ENCODE measurements around the gene SLC9A9.

The SLC9A9 gene

GRCh38 chr3:143503325-143503885 lies 344.9 kb downstream of the SLC9A9 start:
- Histone ChIP-seq H3K4me2 (ENCODE audit: low read length) (no peak overlapping the region), H3K79me2 (ENCODE audit: low read length) (no peaks in the 10 kb centered on the region), H4K20me1 (ENCODE audit: insufficient read depth, low read length) (no peaks in the 10 kb centered on the region), H3K4me3 (ENCODE audit: low read length) (no peak overlapping the region), H3K4me1 (ENCODE audit: low read length) (no peaks in the 10 kb centered on the region), H3K27ac (ENCODE audit: low read length) (no peak overlapping the region), H3K9ac (ENCODE audit: low read length) (no peak overlapping the region), H3K27me3 (ENCODE audit: low read depth, low read length) (no peaks in the 10 kb centered on the region), H2AFZ (ENCODE audit: low read depth, low read length) (no peak overlapping the region), H3K36me3 (replicated peaks; ENCODE audit: low read depth, low read length) (no peaks in the 10 kb centered on the region), H3K9me3 (ENCODE audit: insufficient read depth, low read length) (no peaks in the 10 kb centered on the region)
- no peak for TF ChIP-seq EZH2phosphoT487 (IDR thresholded peaks at IDR 0.05; ENCODE audit: low read depth)
- TF ChIP-seq, protein P1, sequence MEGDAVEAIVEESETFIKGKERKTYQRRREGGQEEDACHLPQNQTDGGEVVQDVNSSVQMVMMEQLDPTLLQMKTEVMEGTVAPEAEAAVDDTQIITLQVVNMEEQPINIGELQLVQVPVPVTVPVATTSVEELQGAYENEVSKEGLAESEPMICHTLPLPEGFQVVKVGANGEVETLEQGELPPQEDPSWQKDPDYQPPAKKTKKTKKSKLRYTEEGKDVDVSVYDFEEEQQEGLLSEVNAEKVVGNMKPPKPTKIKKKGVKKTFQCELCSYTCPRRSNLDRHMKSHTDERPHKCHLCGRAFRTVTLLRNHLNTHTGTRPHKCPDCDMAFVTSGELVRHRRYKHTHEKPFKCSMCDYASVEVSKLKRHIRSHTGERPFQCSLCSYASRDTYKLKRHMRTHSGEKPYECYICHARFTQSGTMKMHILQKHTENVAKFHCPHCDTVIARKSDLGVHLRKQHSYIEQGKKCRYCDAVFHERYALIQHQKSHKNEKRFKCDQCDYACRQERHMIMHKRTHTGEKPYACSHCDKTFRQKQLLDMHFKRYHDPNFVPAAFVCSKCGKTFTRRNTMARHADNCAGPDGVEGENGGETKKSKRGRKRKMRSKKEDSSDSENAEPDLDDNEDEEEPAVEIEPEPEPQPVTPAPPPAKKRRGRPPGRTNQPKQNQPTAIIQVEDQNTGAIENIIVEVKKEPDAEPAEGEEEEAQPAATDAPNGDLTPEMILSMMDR (IDR thresholded peaks at IDR 0.05; ENCODE audit: low read depth, low read length), result no peak

DNA sequence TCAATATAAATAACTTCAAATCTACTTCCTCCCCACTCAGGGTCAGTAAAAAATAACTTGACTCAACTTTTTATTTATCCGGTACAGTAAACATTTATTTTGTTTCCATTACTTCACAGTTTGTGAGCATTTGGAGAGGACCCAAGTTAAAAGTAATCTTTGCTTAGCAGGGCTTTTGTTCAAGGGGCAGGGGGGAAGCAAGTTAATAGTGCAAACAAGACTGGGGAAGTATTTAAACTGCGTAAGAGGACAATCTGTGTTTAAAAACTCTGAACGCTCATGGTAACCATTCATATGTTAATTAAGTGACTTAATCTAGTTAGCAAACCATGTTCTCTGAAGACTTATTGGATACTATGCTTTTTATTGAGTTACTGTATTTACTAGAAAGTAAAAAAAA lies 346.2 kb downstream of the SLC9A9 start:
- Histone ChIP-seq H3K79me2 (ENCODE audit: low read length) (no peaks in the 10 kb centered on the region), H3K9me3 (ENCODE audit: insufficient read depth, low read length) (no peaks in the 10 kb centered on the region), H3K4me1 (ENCODE audit: low read length) (no peaks in the 10 kb centered on the region), H3K9ac (ENCODE audit: low read length) (no peak overlapping the region), H3K27ac (ENCODE audit: low read length) (no peak overlapping the region), H3K4me3 (ENCODE audit: low read length) (no peak overlapping the region), H3K36me3 (replicated peaks; ENCODE audit: low read depth, low read length) (no peaks in the 10 kb centered on the region), H2AFZ (ENCODE audit: low read depth, low read length) (no peak overlapping the region), H4K20me1 (ENCODE audit: insufficient read depth, low read length) (no peaks in the 10 kb centered on the region), H3K27me3 (ENCODE audit: low read depth, low read length) (no peaks in the 10 kb centered on the region), H3K4me2 (ENCODE audit: low read length) (no peak overlapping the region)
- TF ChIP-seq, protein P1 (IDR thresholded peaks at IDR 0.05; ENCODE audit: low read depth, low read length), result no peak
- TF ChIP-seq EZH2phosphoT487 (IDR thresholded peaks at IDR 0.05; ENCODE audit: low read depth), result no peak

GRCh38 chr3:143497382-143497781 lies 350.9 kb downstream of the SLC9A9 start:
- Histone ChIP-seq H2AFZ (ENCODE audit: low read depth, low read length) (no peak overlapping the region), H3K9ac (ENCODE audit: low read length) (no peak overlapping the region), H3K4me2 (ENCODE audit: low read length) (no peak overlapping the region), H3K36me3 (replicated peaks; ENCODE audit: low read depth, low read length) (no peaks in the 10 kb centered on the region), H3K4me1 (ENCODE audit: low read length) (no peaks in the 10 kb centered on the region), H3K4me3 (ENCODE audit: low read length) (no peak overlapping the region), H4K20me1 (ENCODE audit: insufficient read depth, low read length) (no peaks in the 10 kb centered on the region), H3K9me3 (ENCODE audit: insufficient read depth, low read length) (no peaks in the 10 kb centered on the region), H3K27me3 (ENCODE audit: low read depth, low read length) (no peaks in the 10 kb centered on the region), H3K27ac (ENCODE audit: low read length) (no peak overlapping the region), H3K79me2 (ENCODE audit: low read length) (no peaks in the 10 kb centered on the region)
- no peak for TF ChIP-seq EZH2phosphoT487 (IDR thresholded peaks at IDR 0.05; ENCODE audit: low read depth)
- TF ChIP-seq, protein P1 (IDR thresholded peaks at IDR 0.05; ENCODE audit: low read depth, low read length), result no peak

DNA sequence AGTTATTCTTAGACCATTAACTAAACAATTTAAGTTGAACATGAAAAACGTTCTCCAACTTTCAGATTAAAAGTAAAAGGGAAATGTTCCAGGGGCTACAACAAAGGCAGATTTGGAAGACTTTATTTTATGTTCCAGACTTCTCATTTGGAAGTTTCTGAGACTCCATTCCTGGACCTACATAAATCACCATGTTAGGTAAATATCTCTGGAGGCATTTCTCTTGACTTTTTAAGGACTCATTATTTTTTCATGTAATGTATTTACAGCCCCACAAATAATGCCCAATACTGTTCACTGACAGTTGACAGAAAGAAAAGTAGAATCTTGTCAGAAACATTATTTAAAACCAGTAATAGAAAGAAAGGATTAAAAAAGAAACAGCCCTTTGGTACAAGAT lies 352.1 kb downstream of the SLC9A9 start:
- H3K9ac ChIP-seq (ENCODE audit: low read length), result no peak overlapping the region
- no peaks in the 10 kb centered on the region for H3K36me3 ChIP-seq (replicated peaks; ENCODE audit: low read depth, low read length)
- no peak overlapping the region for H3K4me2 ChIP-seq (ENCODE audit: low read length)
- no peaks in the 10 kb centered on the region for H3K4me1 ChIP-seq (ENCODE audit: low read length)
- H3K79me2 ChIP-seq (ENCODE audit: low read length), result no peaks in the 10 kb centered on the region
- no peaks in the 10 kb centered on the region for H3K27me3 ChIP-seq (ENCODE audit: low read depth, low read length)
- H3K9me3 ChIP-seq (ENCODE audit: insufficient read depth, low read length), result no peaks in the 10 kb centered on the region
- H3K4me3 ChIP-seq (ENCODE audit: low read length), result no peak overlapping the region
- no peak overlapping the region for H3K27ac ChIP-seq (ENCODE audit: low read length)
- TF ChIP-seq EZH2phosphoT487 (IDR thresholded peaks at IDR 0.05; ENCODE audit: low read depth), result no peak
- TF ChIP-seq, protein P1 (IDR thresholded peaks at IDR 0.05; ENCODE audit: low read depth, low read length), result no peak
- H4K20me1 ChIP-seq (ENCODE audit: insufficient read depth, low read length), result no peaks in the 10 kb centered on the region
- no peak overlapping the region for H2AFZ ChIP-seq (ENCODE audit: low read depth, low read length)
